Measurements from ENCODE around the gene ZFPM1.

ZFPM1 gene

GRCh38 chr16:88494335-88495154 is 41.5 kb downstream of the ZFPM1 start:
- no peak for TF ChIP-seq POLR2AphosphoS5 (IDR thresholded peaks at IDR 0.05; ENCODE audit: borderline replicate concordance, low read depth, low read length)
- no peak for TF ChIP-seq FOXP2 (optimal IDR thresholded peaks at IDR 0.05; ENCODE audit: control extremely low read depth, extremely low read length, insufficient read depth)
- TF ChIP-seq EZH2 (IDR thresholded peaks at IDR 0.05): no peak
- no peak overlapping the region for H3K9ac ChIP-seq (ENCODE audit: insufficient read length)
- no peak overlapping the region for H3K27ac ChIP-seq

GRCh38 chr16:88495268-88495772 is 42.2 kb downstream of the ZFPM1 start:
- no peaks in the 10 kb centered on the region for H3K9me3 ChIP-seq (ENCODE audit: low read depth, low read length)
- no peak overlapping the region for H3K4me3 ChIP-seq
- DNase-seq (ENCODE audit: low read depth, low spot score): no peak
- no peaks in the 10 kb centered on the region for H3K36me3 ChIP-seq (ENCODE audit: insufficient read depth, low read length)
- no peak overlapping the region for H3K9ac ChIP-seq (ENCODE audit: insufficient read length)
- H3K27ac ChIP-seq: no peak overlapping the region
- no peak for TF ChIP-seq FOXP2 (optimal IDR thresholded peaks at IDR 0.05; ENCODE audit: control extremely low read depth, extremely low read length, insufficient read depth)
- no peak for TF ChIP-seq POLR2AphosphoS5 (IDR thresholded peaks at IDR 0.05; ENCODE audit: borderline replicate concordance, low read depth, low read length)
- TF ChIP-seq EZH2 (IDR thresholded peaks at IDR 0.05): no peak

More at GRCh38 chr16:88494335-88495154, 41.5 kb downstream of the ZFPM1 start:
- no peaks in the 10 kb centered on the region for H3K9me3 ChIP-seq (ENCODE audit: low read depth, low read length)
- DNase-seq (ENCODE audit: low read depth, low spot score): no peak
- H3K36me3 ChIP-seq (ENCODE audit: insufficient read depth, low read length): no peaks in the 10 kb centered on the region
- no peak overlapping the region for H3K4me3 ChIP-seq

GRCh38 chr16:88497561-88498462 is 44.7 kb downstream of the ZFPM1 start:
- no peak for DNase-seq (ENCODE audit: low read depth, low spot score)
- Histone ChIP-seq H3K9me3 (ENCODE audit: low read depth, low read length) (no peaks in the 10 kb centered on the region), H3K27ac (no peak overlapping the region), H3K4me3 (no peak overlapping the region), H3K9ac (ENCODE audit: insufficient read length) (no peak overlapping the region), H3K36me3 (ENCODE audit: insufficient read depth, low read length) (no peaks in the 10 kb centered on the region)
- TF ChIP-seq FOXP2 (optimal IDR thresholded peaks at IDR 0.05; ENCODE audit: control extremely low read depth, extremely low read length, insufficient read depth) (no peak), EZH2 (IDR thresholded peaks at IDR 0.05) (no peak), POLR2AphosphoS5 (IDR thresholded peaks at IDR 0.05; ENCODE audit: borderline replicate concordance, low read depth, low read length) (no peak)

GRCh38 chr16:88498576-88499208 is 45.6 kb downstream of the ZFPM1 start:
- no peak for TF ChIP-seq FOXP2 (optimal IDR thresholded peaks at IDR 0.05; ENCODE audit: control extremely low read depth, extremely low read length, insufficient read depth)
- TF ChIP-seq EZH2 (IDR thresholded peaks at IDR 0.05): no peak
- TF ChIP-seq POLR2AphosphoS5 (IDR thresholded peaks at IDR 0.05; ENCODE audit: borderline replicate concordance, low read depth, low read length): no peak
- DNase-seq (ENCODE audit: low read depth, low spot score): no peak
- Histone ChIP-seq H3K27ac (no peak overlapping the region), H3K9me3 (ENCODE audit: low read depth, low read length) (no peaks in the 10 kb centered on the region), H3K9ac (ENCODE audit: insufficient read length) (no peak overlapping the region), H3K4me3 (no peak overlapping the region), H3K36me3 (ENCODE audit: insufficient read depth, low read length) (no peaks in the 10 kb centered on the region)

- no peak for TF ChIP-seq FOXP2 (optimal IDR thresholded peaks at IDR 0.05; ENCODE audit: control extremely low read depth, extremely low read length, insufficient read depth)
- no peak for TF ChIP-seq EZH2 (IDR thresholded peaks at IDR 0.05)
- no peak for TF ChIP-seq POLR2AphosphoS5 (IDR thresholded peaks at IDR 0.05; ENCODE audit: borderline replicate concordance, low read depth, low read length)
- Histone ChIP-seq H3K9me3 (ENCODE audit: low read depth, low read length) (no peaks in the 10 kb centered on the region), H3K27ac (no peak overlapping the region), H3K4me3 (no peak overlapping the region), H3K9ac (ENCODE audit: insufficient read length) (no peak overlapping the region), H3K36me3 (ENCODE audit: insufficient read depth, low read length) (no peaks in the 10 kb centered on the region)
- no peak for DNase-seq (ENCODE audit: low read depth, low spot score)
Observed at GRCh38 chr16:88499292-88499691, 46.2 kb downstream of the ZFPM1 start.

GRCh38 chr16:88499836-88500251 is 46.8 kb downstream of the ZFPM1 start:
- no peak for DNase-seq (ENCODE audit: low read depth, low spot score)
- H3K9ac ChIP-seq (ENCODE audit: insufficient read length): no peak overlapping the region

GRCh38 chr16:88500255-88500661 is 47.2 kb downstream of the ZFPM1 start:
- DNase-seq (ENCODE audit: low read depth, low spot score): no peak
- Histone ChIP-seq H3K4me3 (no peak overlapping the region), H3K9me3 (ENCODE audit: low read depth, low read length) (no peaks in the 10 kb centered on the region), H3K9ac (ENCODE audit: insufficient read length) (no peak overlapping the region), H3K36me3 (ENCODE audit: insufficient read depth, low read length) (no peaks in the 10 kb centered on the region), H3K27ac (no peak overlapping the region)
- TF ChIP-seq EZH2 (IDR thresholded peaks at IDR 0.05): no peak
- TF ChIP-seq POLR2AphosphoS5 (IDR thresholded peaks at IDR 0.05; ENCODE audit: borderline replicate concordance, low read depth, low read length): no peak
- no peak for TF ChIP-seq FOXP2 (optimal IDR thresholded peaks at IDR 0.05; ENCODE audit: control extremely low read depth, extremely low read length, insufficient read depth)

More at GRCh38 chr16:88499836-88500251, 46.8 kb downstream of the ZFPM1 start:
- Histone ChIP-seq H3K9me3 (ENCODE audit: low read depth, low read length) (no peaks in the 10 kb centered on the region), H3K36me3 (ENCODE audit: insufficient read depth, low read length) (no peaks in the 10 kb centered on the region), H3K4me3 (no peak overlapping the region), H3K27ac (no peak overlapping the region)
- TF ChIP-seq FOXP2 (optimal IDR thresholded peaks at IDR 0.05; ENCODE audit: control extremely low read depth, extremely low read length, insufficient read depth) (no peak), POLR2AphosphoS5 (IDR thresholded peaks at IDR 0.05; ENCODE audit: borderline replicate concordance, low read depth, low read length) (no peak), EZH2 (IDR thresholded peaks at IDR 0.05) (no peak)
